B cell (primary cell): ENCODE measurements around the gene PALM3. TPM values are rescaled to one million over a fixed set of nuclear protein-coding genes. Genes with fewer than 3 reads are reported as not detected.

Experiments
- ATAC-seq: fragments of 200-7000 bp; cut with Tn5 transposase; one replicate; pipeline ENCODE4 v1.10.0; 2021; ENCODE audit warnings: low read depth, mild to moderate bottlenecking, moderate number of reproducible peaks, moderate library complexity
- CTCF ChIA-PET: fragments of 350-600 bp; sonication (Branson Sonifier 250); formaldehyde crosslinking; loops from one replicate; lab custom pipeline; 2021; ENCODE audit warnings: antibody characterized with exemption, inconsistent platforms; lab: Charles Lee
- POLR2A ChIA-PET: fragments of 350-600 bp; sonication (Branson Sonifier 250); formaldehyde crosslinking; loops from one replicate; lab custom pipeline; 2021; ENCODE audit warnings: antibody characterized with exemption; lab: Charles Lee
- DNase-seq: peaks from one replicate; pipeline ENCODE4 v3.0.0; 2013
- H2AFZ ChIP-seq: 2 replicates; pipeline ENCODE4 v1.6.1; 2012; ENCODE audit warnings: mild to moderate bottlenecking, low read depth, low read length; ENCODE audit not compliant: insufficient read depth, poor library complexity, severe bottlenecking
- H3K27ac ChIP-seq, 2 donors: 1 replicate in 1 of 2; 2 replicates in 1 of 2; pipeline ENCODE4 v1.5.1; 2012 to 2013; ENCODE audit warnings: low read length in 2 of 2, mild to moderate bottlenecking in 2 of 2, moderate library complexity in 1 of 2
- H3K27me3 ChIP-seq, 4 experiments: fragments of 200-600 bp in 1 of 4; sonication (generic) in 1 of 4; replicated peaks in 1 of 4; 1 replicate in 2 of 4; 2 replicates in 2 of 4; pipeline versions ENCODE4 v1.6.1 to v1.7.0; 2013 to 2016; ENCODE audit warnings: low read length in 3 of 4, mild to moderate bottlenecking in 2 of 4, mixed read lengths in 1 of 4, moderate library complexity in 1 of 4; ENCODE audit not compliant: insufficient read depth in 4 of 4, control insufficient read depth in 3 of 4; ENCODE audit errors: control extremely low read depth in 1 of 4
- H3K36me3 ChIP-seq, 2 experiments: replicated peaks in 1 of 2; 1 replicate in 1 of 2; 2 replicates in 1 of 2; pipeline versions ENCODE4 v1.6.1 to v1.7.1; 2013; ENCODE audit warnings: low read length in 1 of 2; ENCODE audit not compliant: insufficient read depth in 2 of 2, control insufficient read depth in 1 of 2; ENCODE audit errors: control extremely low read depth in 1 of 2, extremely low read depth in 1 of 2
- H3K4me1 ChIP-seq, 2 donors: fragments of 200-600 bp in 1 of 2; sonication (generic) in 1 of 2; 1 replicate in 1 of 2; 2 replicates in 1 of 2; pipeline versions ENCODE4 v1.5.1 to v1.6.1; 2013 to 2017; ENCODE audit warnings: low read length in 2 of 2; ENCODE audit not compliant: control insufficient read depth in 2 of 2, insufficient read depth in 2 of 2
- H3K4me2 ChIP-seq: replicated peaks from 2 replicates; pipeline ENCODE3; 2012; ENCODE audit warnings: mild to moderate bottlenecking, low read depth, low read length; ENCODE audit not compliant: poor library complexity, severe bottlenecking
- H3K4me3 ChIP-seq, 5 experiments: fragments of 200-600 bp in 1 of 5; sonication (generic) in 1 of 5; 1 replicate in 3 of 5; 2 replicates in 2 of 5; pipeline versions ENCODE4 v1.5.1 to v1.7.0; 2011 to 2016; ENCODE audit warnings: low read length in 4 of 5, mild to moderate bottlenecking in 4 of 5, low read depth in 2 of 5, control low read depth in 1 of 5, moderate library complexity in 1 of 5; ENCODE audit not compliant: insufficient read depth in 1 of 5; ENCODE audit errors: control extremely low read depth in 1 of 5, extremely low read depth in 1 of 5
- H3K79me2 ChIP-seq: fragments of 200-600 bp; sonication (generic); one replicate; pipeline ENCODE4 v1.6.0; 2016; ENCODE audit warnings: low read length; ENCODE audit not compliant: control insufficient read depth, insufficient read depth
- H3K9ac ChIP-seq: fragments of 200-600 bp; sonication (generic); 2 replicates; pipeline ENCODE4 v1.6.1; 2017; ENCODE audit warnings: mild to moderate bottlenecking, low read length, moderate library complexity
- H3K9me3 ChIP-seq, 3 donors: one replicate each; pipeline versions ENCODE4 v1.6.1 to v1.7.1; 2013; ENCODE audit warnings: low read length in 2 of 3; ENCODE audit not compliant: control insufficient read depth in 2 of 3, insufficient read depth in 1 of 3; ENCODE audit errors: control extremely low read depth in 1 of 3
- H4K20me1 ChIP-seq: 2 replicates; pipeline ENCODE4 v1.6.0; 2012; ENCODE audit warnings: mild to moderate bottlenecking, low read length; ENCODE audit not compliant: insufficient read depth, control insufficient read depth, poor library complexity, severe bottlenecking
- H3K27ac Mint-ChIP-seq: one replicate; pipeline ENCODE4 v1.8.0; 2021; ENCODE audit warnings: mixed read lengths
- H3K27me3 Mint-ChIP-seq: one replicate; pipeline ENCODE4 v1.8.0; 2021; ENCODE audit warnings: mixed read lengths
- H3K4me1 Mint-ChIP-seq: one replicate; pipeline ENCODE4 v1.8.0; 2021; ENCODE audit warnings: mixed read lengths
- H3K4me3 Mint-ChIP-seq: one replicate; pipeline ENCODE4 v1.8.0; 2021; ENCODE audit warnings: mixed read lengths
- H3K9me3 Mint-ChIP-seq: one replicate; pipeline ENCODE4 v1.8.0; 2022; ENCODE audit warnings: mixed read lengths; ENCODE audit not compliant: insufficient read depth
- CTCF ChIP-seq: fragments of 200-600 bp; IDR thresholded peaks from one replicate; pipeline ENCODE4 v1.8.0; 2022; ENCODE audit warnings: antibody characterized with exemption, mild to moderate bottlenecking
- EZH2 ChIP-seq: IDR thresholded peaks from 2 replicates; pipeline ENCODE4 v1.6.1; 2012; ENCODE audit warnings: borderline replicate concordance, low read depth, mild to moderate bottlenecking, moderate library complexity, low read length; ENCODE audit not compliant: insufficient read depth, poor library complexity, severe bottlenecking
- WGBS: methylation state at CpG from one replicate; pipeline ENCODE4 v1.1.5; 2013; ENCODE audit warnings: missing lambda C conversion rate; ENCODE audit not compliant: insufficient coverage; 5-methylcytosine and 5-hydroxymethylcytosine counted together
- intact Hi-C: fragments of 100-400 bp; cut with micrococcal nuclease; formaldehyde crosslinking; loops from one replicate; pipeline ENCODE4 v1.10.0; 2022
- polyA plus RNA-seq: library from polyadenylated mRNA; depleted of rRNA; stranded (reverse); fragments of >200 nt; gene quantifications from 2 replicates; pipeline ENCODE4 v1.2.3, GENCODE V29; 2012
- total RNA-seq, 2 donors: library from RNA; stranded (reverse); fragments of 120-200 nt in 1 of 2; gene quantifications; 1 replicate in 1 of 2; 2 replicates in 1 of 2; pipeline versions ENCODE4 v1.2.3 to v1.2.4, GENCODE V29; 2013 to 2022

The PALM3 gene
- total and polyA plus RNA-seq, 2 donors (not counting 1 experiment from before 2014, with no cell fraction given), result not detected

GRCh38 chr19:14033946-14034345, 27.9 kb downstream of the PALM3 start:
- no peak overlapping the region for H3K4me2 ChIP-seq
- peaks cover 34% of the 10 kb centered on the region for H3K79me2 ChIP-seq
- no peaks in the 10 kb centered on the region for H3K27me3 ChIP-seq
- peaks cover 0 to 5% (median 0%) of the 10 kb centered on the region in 3 donors for H3K9me3 ChIP-seq
- H3K9ac ChIP-seq, result no peak overlapping the region
- H3K27ac ChIP-seq, result peak overlapping the region in 1 of 2 donors; percentile 9
- intact Hi-C loops, result loop anchor here (2.0 kb wide), 1 partner anchor 81 kb away; the partner anchor contains the start of gene DCAF15
- Mint-ChIP-seq H3K9me3 (no peaks in the 10 kb centered on the region), H3K4me1 (peaks cover 27% of the 10 kb centered on the region), H3K27ac (no peak overlapping the region), H3K27me3 (no peaks in the 10 kb centered on the region), H3K4me3 (peak overlapping the region; percentile 21)
- H3K36me3 ChIP-seq, result peaks cover 2 to 25% of the 10 kb centered on the region in 2 experiments
- TF ChIP-seq CTCF (no peak), EZH2 (no peak)
- no peak for DNase-seq
- ChIA-PET CTCF (interaction anchor here (2.7 kb wide), 1 partner anchor 38 kb away, joined by 12 read pairs; the partner anchor contains the start of gene MISP3), POLR2A (interaction anchor here (0.7 kb wide), 1 partner anchor 67 kb away, joined by 3 read pairs; no protein-coding TSS in a partner anchor)
- no CpG with 5 or more reads among the region's 2 CpGs for WGBS
- ATAC-seq, result no peak
- H2AFZ ChIP-seq, result no peak overlapping the region
- H3K4me3 ChIP-seq, result no peak overlapping the region
- peaks cover 15% of the 10 kb centered on the region for H4K20me1 ChIP-seq
- peaks cover 10 to 28% of the 10 kb centered on the region in 2 donors for H3K4me1 ChIP-seq
